ENCODE measurements around the gene CDX2.
"Not testable (repeated sequence)": the region's sequence is repeated elsewhere in the genome, so short reads cannot be mapped to it uniquely, and the experiment has no call there.

Gene CDX2, protein sequence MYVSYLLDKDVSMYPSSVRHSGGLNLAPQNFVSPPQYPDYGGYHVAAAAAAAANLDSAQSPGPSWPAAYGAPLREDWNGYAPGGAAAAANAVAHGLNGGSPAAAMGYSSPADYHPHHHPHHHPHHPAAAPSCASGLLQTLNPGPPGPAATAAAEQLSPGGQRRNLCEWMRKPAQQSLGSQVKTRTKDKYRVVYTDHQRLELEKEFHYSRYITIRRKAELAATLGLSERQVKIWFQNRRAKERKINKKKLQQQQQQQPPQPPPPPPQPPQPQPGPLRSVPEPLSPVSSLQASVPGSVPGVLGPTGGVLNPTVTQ

DNA sequence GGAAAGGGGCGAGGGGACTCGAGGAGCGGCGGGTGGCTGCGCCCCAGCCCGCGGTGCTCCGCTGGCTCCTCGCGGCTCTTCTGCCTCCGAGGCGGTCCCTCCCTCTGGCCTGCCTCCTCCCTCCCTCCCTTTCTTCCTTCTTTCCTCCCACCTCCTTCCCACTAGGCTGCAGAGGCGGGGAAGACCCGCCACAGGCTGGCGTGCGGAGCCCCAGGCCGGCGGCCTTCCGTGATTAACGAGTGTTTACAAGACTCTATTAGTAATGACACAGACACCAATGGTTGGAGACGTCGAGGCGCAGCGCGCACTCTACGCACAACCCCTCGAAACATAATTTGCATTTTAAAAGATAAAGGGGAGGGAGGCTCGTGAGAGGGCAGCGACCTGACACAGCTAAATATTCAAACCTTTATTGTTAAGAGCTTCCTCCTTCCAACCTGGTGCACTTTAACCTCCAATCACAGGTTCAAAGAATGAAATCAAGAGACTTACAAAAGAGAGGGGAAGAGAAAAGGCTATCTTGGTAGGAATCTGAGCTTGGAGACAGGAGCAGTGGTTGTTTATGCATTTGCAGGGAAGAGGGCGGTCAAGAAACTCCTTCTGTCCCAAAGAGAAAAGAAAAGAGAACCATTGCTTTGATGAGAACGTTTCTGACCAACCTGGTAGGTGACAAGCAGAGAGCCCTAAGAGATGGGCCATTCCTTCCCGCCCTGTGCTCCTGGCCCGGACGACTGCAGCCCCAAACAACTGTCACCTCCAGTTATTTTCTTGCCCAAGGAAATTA is at the start of gene CDX2:
TSS of gene CDX2 (minus strand) at position 234 of the 784 bp plus-strand sequence. CDS start 309 bp downstream, outside the sequence.
- Histone ChIP-seq H3K9me3 (ENCODE audit: low read length) (no peaks in the 10 kb centered on the region), H3K27me3 (ENCODE audit: insufficient read depth, low read length) (peaks cover 98% of the 10 kb centered on the region), H2AFZ (ENCODE audit: low read depth, low read length) (no peak within 1 kb of the TSS), H3K4me1 (ENCODE audit: insufficient read depth, low read length) (no peaks in the 10 kb centered on the region), H3K4me3 (ENCODE audit: low read length) (no peak within 1 kb of the TSS), H3K36me3 (ENCODE audit: insufficient read depth, low read length) (no peaks in the 10 kb centered on the region)

DNA sequence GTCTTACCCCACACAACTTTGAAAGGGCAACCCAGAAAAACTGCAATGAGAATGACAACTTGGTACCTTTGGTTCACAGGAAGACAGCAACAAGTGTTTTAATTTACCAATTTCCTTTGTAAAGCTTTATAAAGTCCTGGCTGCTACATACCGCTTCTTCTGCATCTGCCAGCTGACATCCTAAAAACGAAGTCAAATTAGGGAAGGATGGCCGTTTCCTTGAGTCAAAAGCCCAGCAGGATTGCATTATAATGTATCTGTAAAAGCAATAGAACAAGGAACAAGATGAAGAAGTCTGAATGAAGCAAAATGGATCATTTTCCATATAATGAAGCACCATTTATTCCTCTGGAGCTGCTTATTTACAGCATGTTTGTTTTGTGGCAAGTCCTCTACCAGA is 45.2 kb upstream of the CDX2 start:
- H3K4me1 ChIP-seq (ENCODE audit: insufficient read depth, low read length): no peaks in the 10 kb centered on the region

DNA sequence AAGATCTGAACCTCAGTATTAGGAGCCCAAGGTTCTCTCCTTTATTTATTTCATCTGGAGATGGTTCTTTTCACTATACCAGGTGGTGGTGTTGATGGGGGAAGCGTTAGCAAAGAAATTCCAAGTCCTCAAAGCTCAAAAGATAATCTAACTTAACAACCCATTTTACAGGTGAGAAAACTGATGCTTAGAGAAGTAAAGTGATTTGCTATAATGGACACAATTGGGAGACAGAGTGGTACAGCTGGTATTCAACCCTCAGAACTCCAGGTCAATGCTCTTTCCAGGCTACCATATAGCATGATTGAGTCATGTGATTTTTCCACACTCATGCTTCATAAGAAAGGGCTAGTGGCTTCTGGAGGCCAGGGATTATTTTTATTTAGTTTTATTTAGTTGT is 44.4 kb upstream of the CDX2 start:
- no peaks in the 10 kb centered on the region for H3K9me3 ChIP-seq (ENCODE audit: low read length)
- no peak overlapping the region for H3K4me3 ChIP-seq (ENCODE audit: low read length)
- H3K36me3 ChIP-seq (ENCODE audit: insufficient read depth, low read length): no peaks in the 10 kb centered on the region
- no peaks in the 10 kb centered on the region for H3K4me1 ChIP-seq (ENCODE audit: insufficient read depth, low read length)
- no peaks in the 10 kb centered on the region for H3K27me3 ChIP-seq (ENCODE audit: insufficient read depth, low read length)
- no peak overlapping the region for H2AFZ ChIP-seq (ENCODE audit: low read depth, low read length)

More for the DNA sequence above, 45.2 kb upstream of the CDX2 start:
- Histone ChIP-seq H3K36me3 (ENCODE audit: insufficient read depth, low read length) (no peaks in the 10 kb centered on the region), H3K27me3 (ENCODE audit: insufficient read depth, low read length) (peaks cover 2% of the 10 kb centered on the region), H3K9me3 (ENCODE audit: low read length) (no peaks in the 10 kb centered on the region), H3K4me3 (ENCODE audit: low read length) (no peak overlapping the region), H2AFZ (ENCODE audit: low read depth, low read length) (no peak overlapping the region)

DNA sequence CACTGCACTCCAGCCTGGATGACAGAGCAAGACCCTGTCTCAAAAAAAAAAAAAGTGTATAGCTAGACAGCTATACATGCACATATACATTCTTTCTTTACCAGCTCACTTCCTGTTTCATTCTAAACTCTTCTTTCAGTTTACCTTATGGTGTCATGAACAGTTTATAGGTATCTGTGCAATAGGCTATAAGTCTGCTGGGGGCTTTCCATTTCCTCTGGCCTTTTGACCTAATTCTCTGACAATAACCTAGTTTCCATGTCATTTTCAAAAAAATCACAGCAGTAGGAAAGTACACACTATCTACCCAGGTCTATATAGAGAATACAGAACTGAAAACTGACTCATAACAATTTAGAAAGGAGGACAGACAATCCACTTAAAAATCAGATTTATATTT is 43.8 kb upstream of the CDX2 start:
- no peaks in the 10 kb centered on the region for H3K36me3 ChIP-seq (ENCODE audit: insufficient read depth, low read length)
- H3K27me3 ChIP-seq (ENCODE audit: insufficient read depth, low read length): no peaks in the 10 kb centered on the region
- no peak overlapping the region for H3K4me3 ChIP-seq (ENCODE audit: low read length)
- no peak overlapping the region for H2AFZ ChIP-seq (ENCODE audit: low read depth, low read length)
- H3K9me3 ChIP-seq (ENCODE audit: low read length): no peaks in the 10 kb centered on the region
- no peaks in the 10 kb centered on the region for H3K4me1 ChIP-seq (ENCODE audit: insufficient read depth, low read length)

DNA sequence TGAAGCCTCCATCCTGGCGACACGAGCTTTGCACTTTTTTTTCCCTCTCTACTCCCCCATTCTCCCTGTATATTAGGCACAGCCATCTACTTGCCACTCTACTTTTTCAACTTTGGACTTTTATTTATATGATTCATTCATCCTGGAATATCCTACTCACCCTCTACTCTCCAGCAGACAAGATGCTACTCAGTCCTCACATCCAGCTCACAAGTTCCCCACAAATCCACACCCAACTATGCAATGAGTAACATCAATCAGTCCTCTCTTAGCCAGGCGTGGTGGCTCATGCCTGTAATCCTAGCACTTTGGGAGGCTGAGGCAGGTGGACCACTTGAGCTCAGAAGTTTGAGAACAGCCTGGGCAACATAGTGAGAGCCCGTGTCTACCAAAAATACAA is 43.3 kb upstream of the CDX2 start:
- no peak overlapping the region for H2AFZ ChIP-seq (ENCODE audit: low read depth, low read length)
- H3K27me3 ChIP-seq (ENCODE audit: insufficient read depth, low read length): no peaks in the 10 kb centered on the region
- no peak overlapping the region for H3K4me3 ChIP-seq (ENCODE audit: low read length)
- no peaks in the 10 kb centered on the region for H3K4me1 ChIP-seq (ENCODE audit: insufficient read depth, low read length)
- H3K9me3 ChIP-seq (ENCODE audit: low read length): no peaks in the 10 kb centered on the region
- H3K36me3 ChIP-seq (ENCODE audit: insufficient read depth, low read length): no peaks in the 10 kb centered on the region

DNA sequence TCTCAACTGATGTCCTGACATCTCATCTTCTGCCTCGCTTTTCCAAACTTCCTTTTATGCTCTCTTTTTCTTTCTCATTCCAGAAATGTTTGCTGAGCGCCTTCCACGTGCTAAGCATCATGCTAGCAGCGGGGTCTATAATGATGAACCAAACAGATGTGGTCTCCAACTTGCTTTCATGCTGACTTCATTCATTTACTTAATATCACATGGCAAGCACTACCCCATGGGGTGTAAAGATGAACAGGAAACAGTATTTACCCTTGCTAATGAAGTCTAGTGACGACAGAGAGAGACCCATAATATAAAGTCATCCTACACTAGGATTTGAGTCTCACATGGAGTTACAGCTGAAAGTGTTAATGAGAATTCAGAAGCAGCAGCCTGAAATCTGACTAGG is 40.9 kb upstream of the CDX2 start:
- peaks cover 2% of the 10 kb centered on the region for H3K27me3 ChIP-seq (ENCODE audit: insufficient read depth, low read length)
- H3K4me1 ChIP-seq (ENCODE audit: insufficient read depth, low read length): no peaks in the 10 kb centered on the region
- H3K9me3 ChIP-seq (ENCODE audit: low read length): no peaks in the 10 kb centered on the region
- H3K4me3 ChIP-seq (ENCODE audit: low read length): no peak overlapping the region
- no peaks in the 10 kb centered on the region for H3K36me3 ChIP-seq (ENCODE audit: insufficient read depth, low read length)
- H2AFZ ChIP-seq (ENCODE audit: low read depth, low read length): no peak overlapping the region

DNA sequence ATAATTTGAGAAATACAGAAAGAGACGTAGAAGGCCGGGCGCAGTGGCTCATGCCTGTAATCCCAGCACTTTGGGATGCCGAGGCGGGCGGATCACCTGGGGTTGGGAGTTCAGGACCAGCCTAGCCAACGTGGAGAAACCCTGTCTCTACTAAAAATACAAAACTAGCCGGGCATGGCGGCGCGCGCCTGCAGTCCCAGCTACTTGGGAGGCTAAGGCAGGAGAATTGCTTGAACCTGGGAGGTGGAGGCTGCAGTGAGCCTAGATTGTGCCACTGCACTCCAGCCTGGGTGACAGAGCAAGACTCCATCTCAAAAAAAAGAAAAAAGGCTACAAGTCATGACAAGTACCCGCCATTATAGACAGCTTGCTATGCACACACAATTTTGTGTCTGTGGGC is 35.9 kb upstream of the CDX2 start:
- not testable (repeated sequence) for H2AFZ ChIP-seq (ENCODE audit: low read depth, low read length); H3K27me3 ChIP-seq (ENCODE audit: insufficient read depth, low read length); H3K4me3 ChIP-seq (ENCODE audit: low read length); H3K36me3 ChIP-seq (ENCODE audit: insufficient read depth, low read length); H3K9me3 ChIP-seq (ENCODE audit: low read length); H3K4me1 ChIP-seq (ENCODE audit: insufficient read depth, low read length)

DNA sequence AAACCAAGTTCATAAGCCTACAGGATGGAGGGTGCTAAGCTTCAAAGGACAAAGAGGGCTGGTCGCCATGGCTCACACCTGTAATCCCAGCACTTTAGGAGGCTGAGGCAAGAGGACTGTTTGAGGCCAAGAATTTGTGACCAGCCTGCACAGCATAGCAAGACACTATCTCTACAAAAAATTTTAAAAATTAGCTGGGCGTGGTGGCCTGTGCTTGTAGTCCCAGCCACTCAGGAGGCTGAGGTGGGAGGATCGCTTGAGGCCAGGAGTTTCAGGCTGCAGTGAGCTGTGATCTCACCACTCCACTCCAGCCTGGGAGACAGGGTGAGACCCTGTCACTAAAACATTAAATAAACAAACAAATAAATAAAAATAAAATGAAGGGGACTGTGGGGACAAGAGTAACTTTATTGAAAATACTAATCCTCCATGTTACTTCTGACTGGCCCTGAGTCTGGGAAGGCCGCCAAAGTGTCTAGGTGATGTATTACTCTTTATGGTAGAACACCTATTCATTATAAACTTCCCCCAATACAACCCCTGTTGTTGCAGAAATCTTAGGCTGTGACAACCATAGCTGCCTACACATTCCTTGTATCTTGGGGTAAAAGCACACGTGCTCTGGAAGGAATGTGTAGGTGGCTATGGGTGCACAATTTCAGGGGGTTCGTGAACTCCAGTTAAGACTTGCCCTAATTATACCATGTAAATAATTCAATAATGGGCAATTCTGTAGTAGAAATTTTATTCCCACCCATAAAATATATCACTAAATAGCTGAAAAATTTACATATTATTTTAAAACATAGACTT is 34.0 kb upstream of the CDX2 start:
- H3K27me3 ChIP-seq (ENCODE audit: insufficient read depth, low read length): peaks cover 2% of the 10 kb centered on the region
- no peaks in the 10 kb centered on the region for H3K36me3 ChIP-seq (ENCODE audit: insufficient read depth, low read length)
- H3K4me3 ChIP-seq (ENCODE audit: low read length): no peak overlapping the region

DNA sequence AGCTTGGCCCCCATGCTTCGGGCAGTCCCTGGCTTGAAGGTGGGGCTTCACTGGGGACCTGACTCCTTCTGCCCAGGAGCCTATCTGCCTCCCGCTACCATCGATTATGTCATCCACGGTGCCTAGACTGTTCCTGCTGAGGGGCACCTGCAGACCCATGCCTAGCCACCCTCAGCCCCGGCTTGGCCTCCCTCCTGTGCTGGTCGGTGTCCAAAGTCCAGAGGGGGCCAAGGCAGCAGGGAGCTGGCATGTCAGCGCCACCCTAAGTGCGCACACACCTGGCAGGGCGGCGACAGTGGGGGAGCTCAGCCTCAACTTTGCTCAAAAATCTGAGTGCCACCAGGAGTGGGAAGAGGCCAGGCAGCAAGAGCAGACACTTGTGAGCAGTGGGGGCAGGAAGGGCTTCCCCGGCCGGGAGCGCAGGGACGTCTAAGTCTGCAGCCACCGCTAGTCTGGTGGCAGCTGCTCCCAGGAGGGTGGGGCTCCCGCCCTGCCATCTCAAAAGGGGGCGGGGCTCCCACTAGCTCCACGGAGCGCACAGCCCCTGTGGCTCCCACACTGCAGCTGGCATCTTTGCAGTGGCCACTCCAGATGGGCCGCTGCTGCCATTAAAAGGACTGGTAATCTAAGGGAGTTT is 32.8 kb upstream of the CDX2 start:
- Histone ChIP-seq H3K9me3 (ENCODE audit: low read length) (no peaks in the 10 kb centered on the region), H2AFZ (ENCODE audit: low read depth, low read length) (no peak overlapping the region), H3K4me3 (ENCODE audit: low read length) (no peak overlapping the region), H3K4me1 (ENCODE audit: insufficient read depth, low read length) (no peaks in the 10 kb centered on the region), H3K27me3 (ENCODE audit: insufficient read depth, low read length) (no peaks in the 10 kb centered on the region), H3K36me3 (ENCODE audit: insufficient read depth, low read length) (no peaks in the 10 kb centered on the region)

More for the DNA sequence above, 34.0 kb upstream of the CDX2 start:
- no peaks in the 10 kb centered on the region for H3K4me1 ChIP-seq (ENCODE audit: insufficient read depth, low read length)
- no peak overlapping the region for H2AFZ ChIP-seq (ENCODE audit: low read depth, low read length)
- no peaks in the 10 kb centered on the region for H3K9me3 ChIP-seq (ENCODE audit: low read length)

DNA sequence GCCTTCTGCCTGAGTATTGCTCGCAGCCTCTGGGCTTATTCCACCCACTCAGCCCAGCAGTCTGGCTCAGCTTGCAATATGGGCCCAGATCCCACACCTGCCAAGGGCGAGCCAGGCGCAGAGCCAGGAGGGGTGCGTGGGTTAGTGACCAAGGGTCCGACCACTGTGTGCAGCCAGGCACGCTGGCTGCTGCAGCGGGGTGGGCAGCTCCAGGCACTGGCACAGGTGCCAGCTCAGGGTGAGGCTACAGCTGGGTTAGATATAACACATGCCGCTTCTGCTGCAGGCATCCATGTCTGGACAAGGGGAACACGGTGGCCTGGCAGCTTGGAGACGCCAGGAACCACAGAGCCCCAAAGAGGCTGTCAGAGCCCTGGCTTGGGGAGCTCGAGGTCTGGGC is 31.9 kb upstream of the CDX2 start:
- no peak overlapping the region for H3K4me3 ChIP-seq (ENCODE audit: low read length)
- no peak overlapping the region for H2AFZ ChIP-seq (ENCODE audit: low read depth, low read length)
- H3K36me3 ChIP-seq (ENCODE audit: insufficient read depth, low read length): no peaks in the 10 kb centered on the region
- H3K4me1 ChIP-seq (ENCODE audit: insufficient read depth, low read length): no peaks in the 10 kb centered on the region
- no peaks in the 10 kb centered on the region for H3K9me3 ChIP-seq (ENCODE audit: low read length)
- H3K27me3 ChIP-seq (ENCODE audit: insufficient read depth, low read length): no peaks in the 10 kb centered on the region

DNA sequence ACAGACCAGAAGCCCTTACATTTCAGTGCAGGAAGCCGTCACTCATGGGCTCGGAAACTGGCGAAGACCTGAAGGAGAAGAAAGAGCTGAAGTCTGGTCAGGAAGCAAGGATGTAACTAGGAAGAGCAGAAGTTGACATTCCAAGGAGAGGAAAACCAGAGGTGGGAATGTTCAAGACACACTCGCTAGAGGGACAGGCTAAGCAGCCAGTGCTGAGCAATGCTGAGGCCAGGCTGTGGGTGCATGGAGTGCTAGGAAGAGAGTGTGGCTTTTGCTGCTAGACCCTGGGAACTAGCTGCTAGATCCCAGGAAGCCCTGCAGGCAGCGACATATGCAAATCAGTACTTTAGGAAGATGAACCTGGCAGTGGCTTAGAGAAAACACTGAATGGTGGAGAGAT is 31.5 kb upstream of the CDX2 start:
- no peak overlapping the region for H3K4me3 ChIP-seq (ENCODE audit: low read length)
- no peaks in the 10 kb centered on the region for H3K27me3 ChIP-seq (ENCODE audit: insufficient read depth, low read length)
- no peaks in the 10 kb centered on the region for H3K4me1 ChIP-seq (ENCODE audit: insufficient read depth, low read length)
- no peaks in the 10 kb centered on the region for H3K9me3 ChIP-seq (ENCODE audit: low read length)
- H3K36me3 ChIP-seq (ENCODE audit: insufficient read depth, low read length): no peaks in the 10 kb centered on the region
- no peak overlapping the region for H2AFZ ChIP-seq (ENCODE audit: low read depth, low read length)

DNA sequence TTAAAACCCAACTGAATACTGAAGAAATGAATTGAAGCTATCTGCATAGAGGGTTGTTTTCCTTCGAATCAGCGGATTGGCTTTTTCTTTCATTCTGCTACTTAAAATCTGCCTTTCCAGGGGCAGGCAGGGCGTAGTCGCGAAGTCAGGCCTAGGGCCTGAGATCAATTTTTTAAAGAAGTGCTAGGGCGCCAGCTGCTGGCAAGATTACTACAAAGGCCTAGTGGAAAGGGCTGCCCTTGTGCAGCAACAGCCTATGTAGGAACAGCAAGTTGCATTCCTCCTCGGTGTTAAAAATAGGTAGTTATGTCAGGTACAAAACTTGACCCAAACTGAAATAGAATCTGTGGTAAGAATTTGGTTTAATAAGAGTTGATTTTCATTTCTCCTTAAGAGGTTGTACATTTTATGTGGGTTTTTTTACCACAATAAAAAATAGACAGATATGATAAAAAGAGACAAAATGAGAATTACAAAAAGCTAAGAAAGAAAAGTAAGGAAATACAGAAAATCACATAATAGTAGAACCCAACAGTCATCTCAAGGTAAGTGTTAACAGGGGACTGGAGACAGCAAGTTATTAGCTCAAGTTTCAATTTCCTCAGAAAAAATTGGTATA is 28.9 kb upstream of the CDX2 start:
- Histone ChIP-seq H3K4me1 (ENCODE audit: insufficient read depth, low read length) (no peaks in the 10 kb centered on the region), H3K36me3 (ENCODE audit: insufficient read depth, low read length) (no peaks in the 10 kb centered on the region), H2AFZ (ENCODE audit: low read depth, low read length) (no peak overlapping the region), H3K27me3 (ENCODE audit: insufficient read depth, low read length) (no peaks in the 10 kb centered on the region), H3K9me3 (ENCODE audit: low read length) (no peaks in the 10 kb centered on the region), H3K4me3 (ENCODE audit: low read length) (no peak overlapping the region)
